Activated naive CD8-positive, alpha-beta T cell treated with anti-CD3 and anti-CD28 coated beads for 36 hours (primary cell): ENCODE results near the gene BCL2L12. TPM values are rescaled to one million over a fixed set of nuclear protein-coding genes. Genes with fewer than 3 reads are reported as not detected.
"Not testable (repeated sequence)": the region's sequence is repeated elsewhere in the genome, so short reads cannot be mapped to it uniquely, and the experiment has no call there.

Experiments used
- DNase-seq: peaks from one replicate; pipeline ENCODE4 v3.0.0; 2021
- H3K27ac Mint-ChIP-seq: one replicate; pipeline ENCODE4 v1.8.0; 2022; ENCODE audit warnings: mild to moderate bottlenecking, moderate library complexity, mixed read lengths
- H3K27me3 Mint-ChIP-seq: one replicate; pipeline ENCODE4 v1.8.0; 2022; ENCODE audit warnings: mild to moderate bottlenecking, mixed read lengths
- H3K36me3 Mint-ChIP-seq: one replicate; pipeline ENCODE4 v1.8.0; 2021; ENCODE audit warnings: mild to moderate bottlenecking, mixed read lengths
- H3K4me1 Mint-ChIP-seq: one replicate; pipeline ENCODE4 v1.8.0; 2021; ENCODE audit warnings: mixed read lengths
- H3K4me3 Mint-ChIP-seq: one replicate; pipeline ENCODE4 v1.8.0; 2022; ENCODE audit warnings: mild to moderate bottlenecking, moderate library complexity, mixed read lengths
- H3K9me3 Mint-ChIP-seq: one replicate; pipeline ENCODE4 v1.8.0; 2022; ENCODE audit warnings: mixed read lengths
- total RNA-seq, 2 experiments: library from RNA; stranded (reverse); gene quantifications; one replicate each; pipeline ENCODE4 v1.2.3, GENCODE V29; 2021

The BCL2L12 gene
- total RNA-seq, 2 experiments from 2014 or later = 74.1 to 81.9 TPM

GRCh38 chr19:49696115-49696514, 30.4 kb downstream of the BCL2L12 start:
- H3K4me1 Mint-ChIP-seq = peaks cover 4% of the 10 kb centered on the region
- no peak overlapping the region for H3K27ac Mint-ChIP-seq
- H3K36me3 Mint-ChIP-seq = no peaks in the 10 kb centered on the region
- DNase-seq = no peak
- no peak overlapping the region for H3K4me3 Mint-ChIP-seq
- H3K9me3 Mint-ChIP-seq = no peaks in the 10 kb centered on the region
- peaks cover 22% of the 10 kb centered on the region for H3K27me3 Mint-ChIP-seq

GRCh38 chr19:49696865-49697264, 31.1 kb downstream of the BCL2L12 start:
- peaks cover 2% of the 10 kb centered on the region for H3K4me1 Mint-ChIP-seq
- DNase-seq = no peak
- H3K36me3 Mint-ChIP-seq = no peaks in the 10 kb centered on the region
- no peak overlapping the region for H3K4me3 Mint-ChIP-seq
- H3K27me3 Mint-ChIP-seq = peaks cover 15% of the 10 kb centered on the region
- no peaks in the 10 kb centered on the region for H3K9me3 Mint-ChIP-seq
- no peak overlapping the region for H3K27ac Mint-ChIP-seq

- Mint-ChIP-seq H3K27ac (no peak overlapping the region), H3K9me3 (no peaks in the 10 kb centered on the region), H3K27me3 (peaks cover 14% of the 10 kb centered on the region), H3K4me1 (no peaks in the 10 kb centered on the region), H3K36me3 (no peaks in the 10 kb centered on the region), H3K4me3 (no peak overlapping the region)
- no peak for DNase-seq
Observed at GRCh38 chr19:49699364-49699763, 33.6 kb downstream of the BCL2L12 start.

- Mint-ChIP-seq H3K4me3 (no peak overlapping the region), H3K9me3 (no peaks in the 10 kb centered on the region), H3K27me3 (peaks cover 14% of the 10 kb centered on the region), H3K27ac (no peak overlapping the region), H3K36me3 (no peaks in the 10 kb centered on the region), H3K4me1 (no peaks in the 10 kb centered on the region)
- DNase-seq = no peak
Observed at GRCh38 chr19:49700563-49700962, 34.8 kb downstream of the BCL2L12 start.

- no peaks in the 10 kb centered on the region for H3K4me1 Mint-ChIP-seq
- H3K27ac Mint-ChIP-seq = no peak overlapping the region
- H3K27me3 Mint-ChIP-seq = peaks cover 14% of the 10 kb centered on the region
- no peaks in the 10 kb centered on the region for H3K9me3 Mint-ChIP-seq
- H3K4me3 Mint-ChIP-seq = no peak overlapping the region
- H3K36me3 Mint-ChIP-seq = no peaks in the 10 kb centered on the region
- no peak for DNase-seq
Observed at GRCh38 chr19:49701271-49701786, 35.6 kb downstream of the BCL2L12 start.

GRCh38 chr19:49704888-49705642, 39.3 kb downstream of the BCL2L12 start:
- Mint-ChIP-seq H3K36me3 (no peaks in the 10 kb centered on the region), H3K4me3 (no peak overlapping the region), H3K9me3 (no peaks in the 10 kb centered on the region), H3K27me3 (peaks cover 16% of the 10 kb centered on the region), H3K4me1 (no peaks in the 10 kb centered on the region), H3K27ac (no peak overlapping the region)
- DNase-seq = no peak

- no peaks in the 10 kb centered on the region for H3K9me3 Mint-ChIP-seq
- H3K27ac Mint-ChIP-seq = no peak overlapping the region
- DNase-seq = no peak
- H3K27me3 Mint-ChIP-seq = peaks cover 15% of the 10 kb centered on the region
- H3K4me1 Mint-ChIP-seq = no peaks in the 10 kb centered on the region
- H3K4me3 Mint-ChIP-seq = no peak overlapping the region
- no peaks in the 10 kb centered on the region for H3K36me3 Mint-ChIP-seq
Observed at GRCh38 chr19:49705919-49706318, 40.2 kb downstream of the BCL2L12 start.

- DNase-seq = no peak
- H3K27ac Mint-ChIP-seq = no peak overlapping the region
Observed at GRCh38 chr19:49710372-49710951, 44.7 kb downstream of the BCL2L12 start.

GRCh38 chr19:49712397-49712859, 46.7 kb downstream of the BCL2L12 start:
- H3K4me3 Mint-ChIP-seq = no peak overlapping the region
- H3K36me3 Mint-ChIP-seq = no peaks in the 10 kb centered on the region
- no peaks in the 10 kb centered on the region for H3K9me3 Mint-ChIP-seq
- no peak overlapping the region for H3K27ac Mint-ChIP-seq
- H3K4me1 Mint-ChIP-seq = peaks cover 5% of the 10 kb centered on the region
- no peak for DNase-seq
- H3K27me3 Mint-ChIP-seq = peaks cover 5% of the 10 kb centered on the region

More at GRCh38 chr19:49710372-49710951, 44.7 kb downstream of the BCL2L12 start:
- peaks cover 5% of the 10 kb centered on the region for H3K27me3 Mint-ChIP-seq
- H3K4me1 Mint-ChIP-seq = no peaks in the 10 kb centered on the region
- H3K36me3 Mint-ChIP-seq = no peaks in the 10 kb centered on the region
- no peak overlapping the region for H3K4me3 Mint-ChIP-seq
- H3K9me3 Mint-ChIP-seq = no peaks in the 10 kb centered on the region

GRCh38 chr19:49713236-49713845, 47.6 kb downstream of the BCL2L12 start:
- H3K27me3 Mint-ChIP-seq = peaks cover 5% of the 10 kb centered on the region

GRCh38 chr19:49716154-49716553, 50.4 kb downstream of the BCL2L12 start:
- no peaks in the 10 kb centered on the region for H3K9me3 Mint-ChIP-seq
- no peaks in the 10 kb centered on the region for H3K27me3 Mint-ChIP-seq
- H3K4me1 Mint-ChIP-seq = peaks cover 9% of the 10 kb centered on the region
- no peak overlapping the region for H3K27ac Mint-ChIP-seq
- no peaks in the 10 kb centered on the region for H3K36me3 Mint-ChIP-seq
- no peak overlapping the region for H3K4me3 Mint-ChIP-seq
- DNase-seq = no peak

More at GRCh38 chr19:49713236-49713845, 47.6 kb downstream of the BCL2L12 start:
- no peak for DNase-seq
- Mint-ChIP-seq H3K36me3 (no peaks in the 10 kb centered on the region), H3K4me3 (no peak overlapping the region), H3K4me1 (peaks cover 9% of the 10 kb centered on the region), H3K27ac (no peak overlapping the region), H3K9me3 (no peaks in the 10 kb centered on the region)

GRCh38 chr19:49718511-49718910, 52.8 kb downstream of the BCL2L12 start:
- Mint-ChIP-seq H3K27me3 (no peaks in the 10 kb centered on the region), H3K27ac (peak overlapping the region; percentile 89), H3K36me3 (no peaks in the 10 kb centered on the region), H3K4me3 (peak overlapping the region; percentile 91), H3K9me3 (no peaks in the 10 kb centered on the region), H3K4me1 (peaks cover 12% of the 10 kb centered on the region)
- DNase-seq = no peak

- H3K36me3 Mint-ChIP-seq = no peaks in the 10 kb centered on the region
- H3K27ac Mint-ChIP-seq = no peak overlapping the region
- no peak for DNase-seq
- no peaks in the 10 kb centered on the region for H3K27me3 Mint-ChIP-seq
- H3K4me1 Mint-ChIP-seq = peaks cover 12% of the 10 kb centered on the region
- no peak overlapping the region for H3K4me3 Mint-ChIP-seq
- H3K9me3 Mint-ChIP-seq = no peaks in the 10 kb centered on the region
Observed at GRCh38 chr19:49718991-49719390, 53.3 kb downstream of the BCL2L12 start.

- H3K4me3 Mint-ChIP-seq, DNase-seq, H3K9me3 Mint-ChIP-seq, H3K27ac Mint-ChIP-seq, H3K27me3 Mint-ChIP-seq, H3K36me3 Mint-ChIP-seq: not testable (repeated sequence)
- peaks cover 12% of the 10 kb centered on the region for H3K4me1 Mint-ChIP-seq
Observed at GRCh38 chr19:49719420-49719819, 53.7 kb downstream of the BCL2L12 start.
